ENCODE measurements around the gene PTPN14. TPM values are rescaled to one million over a fixed set of nuclear protein-coding genes. Genes with fewer than 3 reads are reported as not detected.

The PTPN14 gene
- polyA plus RNA-seq, 3 donors from 2014 or later = 0.04 TPM; not detected in 2

GRCh38 chr1:214360525-214361164 lies 190.8 kb downstream of the PTPN14 start:
- Mint-ChIP-seq H3K9me3 (peaks cover 0 to 2% (median 0%) of the 10 kb centered on the region in 6 donors), H3K27ac (no peak overlapping the region), H3K4me3 (no peak overlapping the region), H3K27me3 (ENCODE audit: low read depth in 3 of 3) (peaks cover 5 to 14% (median 10%) of the 10 kb centered on the region in 3 donors), H3K36me3 (no peaks in the 10 kb centered on the region), H3K4me1 (no peaks in the 10 kb centered on the region)
- DNase-seq = no peak

GRCh38 chr1:214360116-214360515 lies 191.3 kb downstream of the PTPN14 start:
- no peak overlapping the region for H3K27ac Mint-ChIP-seq
- H3K36me3 Mint-ChIP-seq = no peaks in the 10 kb centered on the region
- H3K4me3 Mint-ChIP-seq = no peak overlapping the region
- no peak for DNase-seq
- H3K4me1 Mint-ChIP-seq = no peaks in the 10 kb centered on the region
- H3K27me3 Mint-ChIP-seq (ENCODE audit: low read depth in 3 of 3) = peaks cover 5 to 12% (median 10%) of the 10 kb centered on the region in 3 donors
- H3K9me3 Mint-ChIP-seq = peaks cover 0 to 2% (median 0%) of the 10 kb centered on the region in 6 donors

DNA sequence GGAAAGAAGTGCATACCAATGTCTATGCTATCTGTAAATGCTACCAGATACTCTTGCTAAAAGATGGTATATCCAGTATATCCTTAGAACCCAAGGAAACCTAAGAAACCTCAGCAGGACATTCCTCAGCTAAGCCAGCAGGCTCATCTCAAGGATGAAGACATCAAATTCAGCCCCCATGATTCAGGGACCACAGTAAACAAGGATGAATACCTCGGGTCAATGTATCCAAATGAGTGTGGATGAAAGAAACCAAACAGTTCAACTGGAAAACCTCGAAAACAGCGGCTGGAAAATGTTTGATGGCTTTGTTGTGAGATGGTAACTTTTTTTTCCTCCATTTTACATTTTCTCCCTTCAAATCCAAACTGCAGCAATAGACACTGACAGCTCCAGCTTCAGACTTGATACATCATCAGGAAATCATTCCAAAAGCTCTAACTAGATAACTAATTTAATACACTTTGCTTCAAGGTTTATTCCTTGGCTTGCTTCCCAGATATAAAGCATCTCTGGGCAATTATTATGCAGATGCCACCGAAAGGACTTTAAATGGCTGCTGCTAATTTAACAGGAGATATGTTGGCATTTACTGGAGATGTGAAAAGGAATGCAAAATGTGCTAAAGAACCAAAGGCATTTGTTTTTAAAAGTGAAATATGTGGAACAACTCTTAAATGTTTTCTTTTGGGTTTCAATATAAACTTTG lies 196.8 kb downstream of the PTPN14 start:
- Mint-ChIP-seq H3K36me3 (peaks cover 0 to 4% (median 3%) of the 10 kb centered on the region in 3 donors), H3K27ac (no peak overlapping the region), H3K27me3 (ENCODE audit: low read depth in 3 of 3) (peaks cover 3 to 5% (median 4%) of the 10 kb centered on the region in 3 donors), H3K4me3 (no peak overlapping the region), H3K4me1 (no peaks in the 10 kb centered on the region), H3K9me3 (peaks cover 0 to 2% (median 0%) of the 10 kb centered on the region in 6 donors)
- no peak for DNase-seq

DNA sequence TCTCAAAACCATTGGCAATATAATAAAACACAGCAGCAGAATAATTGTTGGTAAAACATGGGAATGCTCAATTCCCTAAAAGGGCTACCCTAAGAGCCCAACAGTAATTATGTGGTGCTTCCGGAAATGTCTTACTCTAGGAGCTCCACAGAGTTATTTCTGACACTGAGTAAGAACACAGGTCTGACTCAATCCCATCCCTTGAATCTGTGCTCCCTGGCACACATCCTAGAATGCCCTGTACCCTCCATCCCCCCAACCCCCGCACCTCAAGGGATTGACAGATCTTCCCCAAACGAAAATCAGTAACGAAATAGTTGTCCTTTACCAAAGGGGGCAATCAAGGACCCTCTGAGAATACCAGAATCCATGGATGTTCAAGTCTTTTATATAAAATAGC lies 198.6 kb downstream of the PTPN14 start:
- DNase-seq = no peak

DNA sequence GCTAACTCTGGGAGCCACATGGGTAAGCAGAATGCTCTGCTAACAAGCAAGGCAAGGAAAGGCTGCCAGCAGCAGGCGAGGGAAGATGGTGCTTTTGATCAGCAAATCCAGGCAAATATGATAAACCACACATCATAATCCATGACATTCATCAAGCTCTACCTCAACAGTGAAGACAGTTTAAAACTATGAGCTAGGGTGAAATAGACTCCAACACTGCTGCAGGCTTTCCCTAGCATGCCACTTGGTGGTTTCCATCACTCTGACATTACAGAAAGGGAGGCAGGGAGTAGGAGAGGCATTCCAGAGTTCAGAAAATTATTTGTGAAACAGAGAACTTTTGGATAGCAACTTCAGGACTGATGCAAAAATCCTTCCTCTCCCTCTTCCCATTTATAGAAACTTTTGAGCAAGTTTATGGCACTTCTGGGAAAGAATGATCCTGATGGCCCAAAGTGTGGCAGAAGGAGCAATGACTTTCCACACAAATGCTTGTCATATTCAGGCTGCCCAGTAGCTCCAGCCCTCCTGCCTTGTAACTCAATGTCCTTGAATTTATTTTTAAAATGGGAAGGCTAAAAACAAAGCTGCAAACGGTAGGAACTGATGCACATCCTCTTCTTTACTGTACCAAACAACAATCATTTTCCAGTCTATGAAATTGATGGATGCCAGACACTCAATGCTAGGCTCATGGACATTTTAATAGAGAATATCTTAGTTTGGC lies 199.7 kb downstream of the PTPN14 start:
- DNase-seq = no peak
- Mint-ChIP-seq H3K27me3 (ENCODE audit: low read depth in 3 of 3) (peaks cover under 1 to 3% (median 2%) of the 10 kb centered on the region in 3 donors), H3K4me3 (no peak overlapping the region), H3K36me3 (peaks cover 0 to 8% (median 6%) of the 10 kb centered on the region in 3 donors), H3K9me3 (peaks cover 0 to 2% (median 0%) of the 10 kb centered on the region in 6 donors), H3K4me1 (no peaks in the 10 kb centered on the region), H3K27ac (no peak overlapping the region)

More for the DNA sequence above, 198.6 kb downstream of the PTPN14 start:
- Mint-ChIP-seq H3K27ac (no peak overlapping the region), H3K4me3 (no peak overlapping the region), H3K27me3 (ENCODE audit: low read depth in 3 of 3) (peaks cover 3 to 4% (median 3%) of the 10 kb centered on the region in 3 donors), H3K9me3 (peaks cover 0 to 2% (median 0%) of the 10 kb centered on the region in 6 donors), H3K36me3 (peaks cover 0 to 4% (median 3%) of the 10 kb centered on the region in 3 donors), H3K4me1 (no peaks in the 10 kb centered on the region)

DNA sequence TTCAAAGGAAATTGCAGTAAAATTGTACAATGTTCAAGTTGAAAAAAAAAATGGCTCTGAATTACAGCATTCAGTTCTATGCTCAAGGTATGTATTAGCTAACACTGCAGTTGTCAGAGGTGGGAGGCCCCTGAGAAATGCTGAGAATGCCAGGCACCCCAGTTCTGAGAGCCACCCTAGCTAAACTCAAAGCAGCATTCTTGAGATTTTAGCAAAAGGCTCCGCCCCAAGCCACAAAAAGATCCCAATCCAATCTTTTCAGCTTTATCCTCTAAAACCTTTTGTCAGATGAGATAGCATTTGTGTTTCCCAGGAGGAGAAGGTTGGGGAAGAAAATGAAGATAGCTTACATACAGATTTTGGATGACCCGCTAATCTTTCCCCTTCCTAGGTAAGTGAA lies 201.6 kb downstream of the PTPN14 start:
- Mint-ChIP-seq H3K27ac (no peak overlapping the region), H3K4me1 (no peaks in the 10 kb centered on the region), H3K4me3 (no peak overlapping the region), H3K9me3 (no peaks in the 10 kb centered on the region), H3K27me3 (ENCODE audit: low read depth in 3 of 3) (peaks cover 0 to 2% (median 2%) of the 10 kb centered on the region in 3 donors), H3K36me3 (peaks cover 6 to 14% (median 13%) of the 10 kb centered on the region in 3 donors)
- DNase-seq = no peak

DNA sequence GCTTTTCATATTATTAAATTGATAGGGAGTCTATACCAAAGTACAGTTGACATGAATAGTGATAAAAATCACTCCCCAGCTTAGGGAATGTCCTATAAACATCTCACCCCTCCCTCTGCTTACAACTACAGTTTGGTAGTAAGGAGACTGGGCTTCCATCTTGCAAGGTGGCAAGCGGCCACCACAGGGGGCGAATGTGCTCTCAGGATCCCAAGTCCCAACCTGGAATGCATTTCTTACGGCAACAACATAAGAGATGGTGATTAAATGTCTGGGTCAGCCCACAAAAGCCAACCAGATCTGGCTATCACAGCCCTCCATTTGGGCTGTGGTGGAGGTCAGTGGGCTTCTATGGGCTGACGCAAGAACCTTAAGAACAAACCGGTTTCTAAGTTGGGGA lies 202.4 kb downstream of the PTPN14 start:
- H3K9me3 Mint-ChIP-seq = peaks cover 0 to 3% (median 0%) of the 10 kb centered on the region in 6 donors

DNA sequence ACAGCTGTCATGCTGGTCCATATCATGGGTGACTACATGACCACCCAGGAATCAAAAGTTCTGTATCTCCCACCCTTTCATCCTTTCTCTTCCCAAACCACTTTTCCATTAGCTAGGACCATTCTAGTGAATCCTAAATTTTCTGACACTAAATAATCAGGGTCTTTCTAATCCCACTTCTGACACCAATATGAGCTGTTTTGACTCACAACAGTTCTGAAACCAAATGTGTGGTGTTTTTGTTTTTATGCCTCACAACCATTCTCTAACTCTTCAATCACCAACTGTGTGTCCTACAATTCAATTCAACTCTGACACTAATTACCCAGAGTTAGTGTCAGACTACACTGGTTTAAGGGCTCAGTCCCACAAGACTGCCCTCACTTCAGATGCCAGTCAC lies 206.5 kb downstream of the PTPN14 start:
- Mint-ChIP-seq H3K27ac (no peak overlapping the region), H3K4me1 (no peaks in the 10 kb centered on the region), H3K4me3 (no peak overlapping the region), H3K36me3 (peaks cover 25 to 33% (median 27%) of the 10 kb centered on the region in 3 donors), H3K9me3 (peaks cover 0 to 3% (median 0%) of the 10 kb centered on the region in 6 donors), H3K27me3 (ENCODE audit: low read depth in 3 of 3) (peaks cover 0 to 2% (median 2%) of the 10 kb centered on the region in 3 donors)
- DNase-seq = no peak

More for the DNA sequence above, 202.4 kb downstream of the PTPN14 start:
- DNase-seq = no peak
- Mint-ChIP-seq H3K4me1 (no peaks in the 10 kb centered on the region), H3K27me3 (ENCODE audit: low read depth in 3 of 3) (peaks cover 0 to 2% (median 2%) of the 10 kb centered on the region in 3 donors), H3K27ac (no peak overlapping the region), H3K4me3 (no peak overlapping the region), H3K36me3 (peaks cover 13 to 21% (median 19%) of the 10 kb centered on the region in 3 donors)

DNA sequence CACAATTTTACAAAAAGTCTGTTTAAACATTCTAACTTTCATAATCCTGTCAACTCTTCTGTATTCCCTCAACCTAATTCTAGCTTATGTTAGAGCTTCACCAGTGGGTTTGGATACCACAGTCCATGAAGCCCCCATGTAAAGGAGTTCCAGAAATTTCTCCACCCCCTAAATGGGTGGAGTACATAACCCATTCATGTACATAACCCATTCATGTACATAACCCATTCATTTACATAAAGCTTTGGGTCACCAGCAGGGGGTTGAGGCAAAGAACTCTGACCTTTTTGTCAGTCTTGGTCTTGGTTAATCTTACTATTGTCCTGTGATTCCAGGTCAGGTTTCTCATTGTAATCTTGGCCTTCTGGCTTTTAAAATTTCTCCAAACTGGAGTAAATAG lies 208.9 kb downstream of the PTPN14 start:
- Mint-ChIP-seq H3K4me3 (no peak overlapping the region), H3K27ac (no peak overlapping the region), H3K9me3 (peaks cover 0 to 3% (median 0%) of the 10 kb centered on the region in 6 donors), H3K4me1 (no peaks in the 10 kb centered on the region), H3K36me3 (peaks cover 27 to 38% (median 34%) of the 10 kb centered on the region in 3 donors), H3K27me3 (ENCODE audit: low read depth in 3 of 3) (peaks cover 0 to 2% (median 0%) of the 10 kb centered on the region in 3 donors)
- no peak for DNase-seq

- no peak for DNase-seq
- H3K4me1 Mint-ChIP-seq = no peaks in the 10 kb centered on the region
- H3K9me3 Mint-ChIP-seq = peaks cover 0 to 3% (median 0%) of the 10 kb centered on the region in 6 donors
- peaks cover 28 to 41% (median 38%) of the 10 kb centered on the region in 3 donors for H3K36me3 Mint-ChIP-seq
- H3K4me3 Mint-ChIP-seq = no peak overlapping the region
- no peak overlapping the region for H3K27ac Mint-ChIP-seq
- no peaks in the 10 kb centered on the region for H3K27me3 Mint-ChIP-seq (ENCODE audit: low read depth in 3 of 3)
Measured at GRCh38 chr1:214341932-214342331, 209.5 kb downstream of the PTPN14 start.

DNA sequence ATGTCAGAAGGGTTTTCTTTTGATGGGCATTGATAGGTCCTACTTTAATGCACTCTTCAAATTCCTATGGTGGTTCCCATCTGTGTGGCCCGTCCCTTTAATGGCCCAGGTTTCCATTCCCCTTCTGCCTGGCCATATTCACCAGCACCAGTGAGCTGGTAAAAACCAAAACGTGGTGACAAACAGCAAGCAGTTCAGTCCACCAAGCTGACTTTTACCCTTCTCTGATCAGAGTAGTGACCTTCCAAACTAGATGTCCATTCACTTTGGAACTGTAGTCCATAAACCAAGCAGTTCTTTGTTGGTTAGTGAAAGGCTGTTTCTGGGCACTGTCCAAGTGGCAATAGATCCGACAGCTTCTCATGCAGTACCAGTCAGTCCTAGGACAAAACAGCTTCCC lies 209.9 kb downstream of the PTPN14 start:
- Mint-ChIP-seq H3K27me3 (ENCODE audit: low read depth in 3 of 3) (no peaks in the 10 kb centered on the region), H3K4me3 (no peak overlapping the region), H3K36me3 (peaks cover 33 to 45% (median 42%) of the 10 kb centered on the region in 3 donors), H3K4me1 (no peaks in the 10 kb centered on the region), H3K9me3 (peaks cover 0 to 3% (median 0%) of the 10 kb centered on the region in 6 donors), H3K27ac (peak overlapping the region in 1 of 6 donors; percentile 30)
- no peak for DNase-seq

DNA sequence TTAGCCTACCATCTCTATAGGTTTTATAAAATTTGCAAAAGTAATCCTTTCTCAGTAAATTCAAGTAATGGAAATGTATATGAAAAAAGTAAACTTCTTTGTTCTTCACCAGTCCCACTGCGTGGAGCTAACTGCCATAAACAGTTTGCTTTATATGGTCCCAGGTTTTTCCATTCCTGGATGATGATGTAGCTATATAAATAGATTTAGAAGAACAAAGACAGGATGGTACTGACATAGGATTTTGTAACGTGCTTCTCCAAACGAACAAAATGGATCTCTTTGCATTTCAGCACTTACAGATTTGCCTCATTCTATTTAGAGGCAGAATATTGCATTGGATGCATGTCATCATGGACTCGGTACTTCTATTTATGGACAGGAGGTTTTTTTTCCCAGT lies 213.2 kb downstream of the PTPN14 start:
- H3K27me3 Mint-ChIP-seq (ENCODE audit: low read depth in 3 of 3) = peaks cover 0 to 2% (median 0%) of the 10 kb centered on the region in 3 donors
- H3K4me1 Mint-ChIP-seq = no peaks in the 10 kb centered on the region
- H3K4me3 Mint-ChIP-seq = no peak overlapping the region
- peaks cover 21 to 44% (median 31%) of the 10 kb centered on the region in 3 donors for H3K36me3 Mint-ChIP-seq
- no peak overlapping the region for H3K27ac Mint-ChIP-seq
- peaks cover 0 to 2% (median 0%) of the 10 kb centered on the region in 6 donors for H3K9me3 Mint-ChIP-seq
- DNase-seq = no peak

- H3K36me3 Mint-ChIP-seq = peaks cover 17 to 43% (median 31%) of the 10 kb centered on the region in 3 donors
- no peak overlapping the region for H3K27ac Mint-ChIP-seq
- H3K4me1 Mint-ChIP-seq = no peaks in the 10 kb centered on the region
- H3K4me3 Mint-ChIP-seq = no peak overlapping the region
- DNase-seq = no peak
- peaks cover 0 to 2% (median 0%) of the 10 kb centered on the region in 6 donors for H3K9me3 Mint-ChIP-seq
- peaks cover 0 to 2% (median 0%) of the 10 kb centered on the region in 3 donors for H3K27me3 Mint-ChIP-seq (ENCODE audit: low read depth in 3 of 3)
Measured at GRCh38 chr1:214337511-214337910, 213.9 kb downstream of the PTPN14 start.
